GM23248 (cell line): ENCODE results near the gene KRT79. TPM values are rescaled to one million over a fixed set of nuclear protein-coding genes. Genes with fewer than 3 reads are reported as not detected.

Source experiments
- DNase-seq: peaks from one replicate; pipeline ENCODE4 v3.0.0-alpha.2; 2015
- H2AFZ ChIP-seq: fragments of 200-600 bp; sonication (generic); 2 replicates; pipeline ENCODE4 v1.6.1; 2016; ENCODE audit warnings: antibody characterized with exemption
- H3F3A ChIP-seq: fragments of 200-600 bp; sonication (generic); 2 replicates; pipeline ENCODE4 v1.6.1; 2016; ENCODE audit warnings: mild to moderate bottlenecking, antibody characterized with exemption, mixed run types; ENCODE audit not compliant: insufficient read depth
- H3K27ac ChIP-seq: fragments of 200-600 bp; sonication (generic); 2 replicates; pipeline ENCODE4 v1.5.1; 2016; ENCODE audit warnings: mild to moderate bottlenecking
- H3K27me3 ChIP-seq: fragments of 200-600 bp; sonication (generic); replicated peaks from 2 replicates; pipeline ENCODE4 v1.6.1; 2016; ENCODE audit warnings: mild to moderate bottlenecking; ENCODE audit not compliant: insufficient read depth
- H3K36me3 ChIP-seq: fragments of 200-600 bp; sonication (generic); 2 replicates; pipeline ENCODE4 v1.6.1; 2016; ENCODE audit warnings: low read depth, mild to moderate bottlenecking
- H3K4me1 ChIP-seq: fragments of 200-600 bp; sonication (generic); 2 replicates; pipeline ENCODE4 v1.6.1; 2016; ENCODE audit warnings: mild to moderate bottlenecking; ENCODE audit not compliant: insufficient read depth
- H3K4me2 ChIP-seq: fragments of 200-600 bp; sonication (generic); one replicate; pipeline ENCODE4 v1.6.1; 2016; ENCODE audit warnings: mild to moderate bottlenecking; ENCODE audit not compliant: unreplicated experiment
- H3K4me3 ChIP-seq: fragments of 200-600 bp; sonication (generic); 2 replicates; pipeline ENCODE4 v1.5.1; 2016; ENCODE audit warnings: mild to moderate bottlenecking
- H3K79me2 ChIP-seq: fragments of 200-600 bp; sonication (generic); 2 replicates; pipeline ENCODE4 v1.6.1; 2016; ENCODE audit warnings: mild to moderate bottlenecking; ENCODE audit not compliant: insufficient read depth
- H3K9ac ChIP-seq: fragments of 200-600 bp; sonication (generic); 2 replicates; pipeline ENCODE4 v1.6.1; 2016; ENCODE audit warnings: mild to moderate bottlenecking
- H3K9me2 ChIP-seq: fragments of 200-600 bp; sonication (generic); 2 replicates; pipeline ENCODE4 v1.6.1; 2016; ENCODE audit warnings: mixed run types, mild to moderate bottlenecking, moderate library complexity; ENCODE audit not compliant: insufficient read depth
- H3K9me3 ChIP-seq: fragments of 200-600 bp; sonication (generic); one replicate; pipeline ENCODE4 v1.6.1; 2017; ENCODE audit warnings: low read depth
- H4K20me1 ChIP-seq: fragments of 200-600 bp; sonication (generic); 2 replicates; pipeline ENCODE4 v1.6.0; 2016; ENCODE audit not compliant: insufficient read depth
- EZH2 ChIP-seq: fragments of 200-600 bp; sonication (generic); IDR thresholded peaks from 2 replicates; pipeline ENCODE4 v1.6.1; 2018; ENCODE audit warnings: antibody characterized with exemption, mild to moderate bottlenecking; ENCODE audit not compliant: insufficient read depth, poor library complexity, severe bottlenecking
- EZH2phosphoT487 ChIP-seq: fragments of 200-600 bp; sonication (generic); IDR thresholded peaks from 2 replicates; pipeline ENCODE4 v1.6.1; 2018; ENCODE audit warnings: antibody characterized with exemption, moderate library complexity, mild to moderate bottlenecking, low read depth; ENCODE audit not compliant: insufficient read depth
- WGBS, 2 experiments: methylation state at CpG; one replicate each; pipeline ENCODE4 v1.1.6; 2015 to 2017; ENCODE audit warnings: low lambda C conversion rate in 2 of 2, low coverage in 1 of 2; ENCODE audit errors: missing lambda C conversion rate in 2 of 2; 5-methylcytosine and 5-hydroxymethylcytosine counted together
- in situ Hi-C: fragments of 300-500 bp; cut with MboI; formaldehyde crosslinking; loops from 2 replicates; pipeline ENCODE4 v1.15.0; 2020
- polyA plus RNA-seq: library from polyadenylated mRNA; unstranded; fragments of >200 nt; fragmentation: Nextera tagmentation; extraction: Ambion mirVana; gene quantifications from 2 replicates; pipeline ENCODE4 v1.2.1, GENCODE V29; 2016
- total RNA-seq: library from RNA; depleted of rRNA; stranded (reverse); fragments of >200 nt; shearing (Covaris generic); gene quantifications from 2 replicates; pipeline ENCODE4 v1.2.3, GENCODE V29; 2014

KRT79 gene
- total and polyA plus RNA-seq, 2 experiments from 2014 or later = 0.15 TPM; not detected in 1

DNA sequence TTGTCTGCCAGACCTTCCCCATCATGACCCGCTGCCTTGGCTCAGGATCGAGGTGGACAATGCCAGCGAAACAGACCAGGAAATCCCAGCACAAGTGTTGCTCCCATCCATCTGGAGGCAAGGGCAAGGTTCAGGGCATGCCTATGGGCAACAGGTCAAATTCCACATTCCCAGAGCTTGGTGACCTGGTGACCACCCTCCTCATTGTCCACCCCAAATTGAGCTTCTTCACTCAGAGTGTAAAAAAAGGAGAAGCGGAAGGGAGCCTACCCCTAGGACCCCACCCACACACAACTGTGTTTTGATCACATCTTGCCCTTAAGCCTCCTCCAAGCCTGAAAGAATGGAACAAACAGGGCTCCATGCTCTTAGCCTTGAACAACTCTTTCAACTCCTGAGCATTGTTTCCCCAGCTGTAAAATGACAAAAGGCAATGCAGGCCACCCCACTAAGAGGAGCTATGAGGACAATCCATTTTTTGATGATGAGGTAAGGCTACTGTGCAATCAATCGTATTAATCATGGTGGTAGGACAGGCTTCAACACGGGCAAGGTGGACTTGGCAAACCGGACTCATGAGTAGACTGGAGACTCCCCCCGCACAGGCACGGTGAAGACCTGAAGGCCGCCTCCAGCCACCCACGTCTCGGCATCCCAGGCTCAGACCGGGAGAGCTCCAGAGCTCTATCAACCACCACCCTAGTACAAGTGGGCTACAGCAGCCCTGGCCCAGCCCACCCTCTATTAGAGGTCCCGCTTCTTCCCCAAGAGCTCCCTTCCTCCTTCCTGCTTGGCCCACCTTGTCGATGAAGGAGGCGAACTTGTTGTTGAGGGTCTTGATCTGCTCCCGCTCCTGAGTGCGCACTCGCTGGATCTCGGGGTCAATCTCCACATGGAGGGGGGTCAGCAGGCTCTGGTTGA is 866 bp downstream of the KRT79 start:
- WGBS, 2 experiments = 89% methylated on average over 19 to 20 of the region's 20 CpGs
- no peak for DNase-seq
- Histone ChIP-seq H4K20me1 (no peaks in the 10 kb centered on the region), H3K4me3 (no peak overlapping the region), H3K27ac (no peak overlapping the region), H3F3A (peaks cover 4% of the 10 kb centered on the region; the same call in 1 of the 2 replicates), H3K9me3 (no peaks in the 10 kb centered on the region), H2AFZ (no peak overlapping the region), H3K36me3 (no peaks in the 10 kb centered on the region), H3K79me2 (no peaks in the 10 kb centered on the region), H3K27me3 (no peaks in the 10 kb centered on the region), H3K4me2 (no peak overlapping the region), H3K4me1 (peaks cover 33% of the 10 kb centered on the region), H3K9me2 (no peaks in the 10 kb centered on the region), H3K9ac (no peak overlapping the region)
- in situ Hi-C loops = no loop called here
- TF ChIP-seq EZH2phosphoT487 (no peak), EZH2 (no peak)

DNA sequence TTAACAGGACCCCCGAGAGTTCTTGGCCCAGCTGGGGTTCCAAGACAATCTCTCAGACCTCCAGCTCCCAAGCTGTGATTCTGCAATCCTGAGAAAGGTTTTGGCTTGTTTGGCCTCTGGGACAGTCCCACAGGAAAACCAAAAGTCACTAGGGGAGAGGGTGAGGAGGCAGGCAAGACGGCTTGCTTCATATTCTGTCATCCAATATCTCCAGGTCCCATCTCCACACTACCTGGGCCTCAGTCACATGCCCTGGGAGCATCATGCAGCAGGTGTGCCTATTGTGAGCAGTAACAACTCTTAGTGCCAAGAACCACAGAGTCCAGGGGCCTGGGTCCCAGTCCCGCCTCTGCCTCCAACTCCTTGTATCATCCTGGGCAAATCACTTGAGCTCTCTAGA is 1.7 kb downstream of the KRT79 start:
- no peaks in the 10 kb centered on the region for H3K27me3 ChIP-seq
- no peaks in the 10 kb centered on the region for H3K79me2 ChIP-seq
- TF ChIP-seq EZH2phosphoT487 = no peak
- no peak for TF ChIP-seq EZH2
- peaks cover 31% of the 10 kb centered on the region for H3K4me1 ChIP-seq
- WGBS, 2 experiments = 58 to 70% methylated on average over 3 of the region's 3 CpGs
- H3K36me3 ChIP-seq = no peaks in the 10 kb centered on the region
- no peak overlapping the region for H3K4me2 ChIP-seq
- no peaks in the 10 kb centered on the region; the same call in 1 of the 2 replicates for H3K9me2 ChIP-seq
- no peaks in the 10 kb centered on the region for H4K20me1 ChIP-seq
- H3K9me3 ChIP-seq = no peaks in the 10 kb centered on the region
- no peak overlapping the region for H2AFZ ChIP-seq
- no peak overlapping the region for H3K27ac ChIP-seq
- in situ Hi-C loops = no loop called here
- no peak overlapping the region for H3K4me3 ChIP-seq
- DNase-seq = no peak
- no peak overlapping the region for H3K9ac ChIP-seq
- H3F3A ChIP-seq = peaks cover 8% of the 10 kb centered on the region; the same call in 1 of the 2 replicates

DNA sequence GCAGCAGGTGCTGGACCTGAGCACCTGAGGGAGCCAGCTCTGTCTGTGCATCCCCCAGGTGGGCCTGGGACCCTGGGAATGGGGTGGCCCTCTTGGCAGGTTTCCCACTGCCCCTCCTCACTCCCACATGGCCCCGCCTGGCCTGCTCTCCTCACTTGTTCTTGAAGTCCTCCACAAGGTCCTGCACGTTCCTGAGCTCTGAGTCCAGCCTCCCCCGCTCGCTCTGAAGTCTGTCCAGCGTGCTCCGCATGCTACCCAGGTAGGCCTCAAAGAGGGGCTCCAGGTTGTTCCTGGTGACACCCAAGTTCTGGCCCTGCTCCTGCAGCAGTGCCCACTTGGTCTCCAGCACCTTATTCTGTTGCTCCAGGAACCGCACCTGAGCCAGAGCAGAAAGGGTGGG is 2.9 kb downstream of the KRT79 start:
- Histone ChIP-seq H3K4me3 (no peak overlapping the region), H3K9ac (no peak overlapping the region), H3K27ac (no peak overlapping the region), H3K9me2 (no peaks in the 10 kb centered on the region; the same call in 1 of the 2 replicates), H3K4me2 (no peak overlapping the region), H3K9me3 (no peaks in the 10 kb centered on the region), H4K20me1 (no peaks in the 10 kb centered on the region), H2AFZ (no peak overlapping the region), H3F3A (peaks cover 8% of the 10 kb centered on the region; the same call in 1 of the 2 replicates), H3K27me3 (no peaks in the 10 kb centered on the region), H3K36me3 (no peaks in the 10 kb centered on the region), H3K79me2 (no peaks in the 10 kb centered on the region), H3K4me1 (peaks cover 19% of the 10 kb centered on the region)
- no peak for DNase-seq
- in situ Hi-C loops = no loop called here
- TF ChIP-seq EZH2 (no peak), EZH2phosphoT487 (no peak)
- WGBS, 2 experiments = 62 to 68% methylated on average over 7 of the region's 7 CpGs

DNA sequence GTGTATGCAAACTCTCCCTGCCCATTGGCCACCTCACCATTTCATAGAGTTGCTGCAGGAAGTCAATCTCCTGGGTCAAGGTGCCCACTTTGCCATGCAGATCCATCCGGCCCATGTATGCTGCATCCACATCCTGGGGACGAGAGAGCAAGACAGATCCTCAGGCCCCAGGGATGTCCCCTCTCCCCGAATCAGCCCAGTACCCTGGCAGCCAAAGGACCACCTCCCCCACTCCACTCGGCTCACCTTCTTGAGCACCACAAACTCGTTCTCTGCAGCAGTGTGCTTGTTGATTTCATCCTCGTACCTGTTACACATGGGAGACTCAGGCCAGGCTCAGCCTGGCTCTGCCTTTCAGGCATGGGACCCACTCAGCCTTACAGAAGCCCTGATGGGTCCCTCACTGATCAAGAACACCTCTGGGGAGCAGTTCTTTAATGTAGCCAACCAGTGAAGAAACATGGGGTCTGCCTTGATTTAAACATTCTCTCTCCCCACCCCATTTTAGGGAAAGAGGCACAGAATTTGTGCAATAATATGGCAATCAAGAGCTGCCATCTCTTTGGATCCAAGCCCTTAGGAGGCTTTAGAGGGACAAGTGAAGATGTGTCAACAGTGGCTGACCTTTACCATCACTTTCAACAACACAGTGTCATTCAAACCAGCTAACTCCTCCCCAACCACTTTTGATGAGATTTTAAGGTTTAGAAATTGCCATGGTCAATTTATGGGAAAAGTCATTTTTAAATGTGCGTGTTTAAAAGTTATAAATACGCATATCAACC is 3.9 kb downstream of the KRT79 start:
- 71 to 72% methylated on average over 8 of the region's 8 CpGs for WGBS, 2 experiments
- Histone ChIP-seq H3K4me1 (peaks cover 10% of the 10 kb centered on the region; the same call in 1 of the 2 replicates), H3K4me2 (no peak overlapping the region), H3K36me3 (no peaks in the 10 kb centered on the region), H3K27ac (no peak overlapping the region), H3K9me2 (no peaks in the 10 kb centered on the region; the same call in 1 of the 2 replicates), H3K9me3 (no peaks in the 10 kb centered on the region), H2AFZ (no peak overlapping the region), H3K79me2 (no peaks in the 10 kb centered on the region), H3K9ac (no peak overlapping the region), H3K4me3 (no peak overlapping the region), H3F3A (peaks cover 8% of the 10 kb centered on the region; the same call in 1 of the 2 replicates), H3K27me3 (no peaks in the 10 kb centered on the region), H4K20me1 (no peaks in the 10 kb centered on the region)
- DNase-seq = no peak
- TF ChIP-seq EZH2phosphoT487 = no peak
- no peak for TF ChIP-seq EZH2
- in situ Hi-C loops = no loop called here
